Mesothelial cell of epicardium (in vitro differentiated cells): Measurements from ENCODE around the gene CPLX4. TPM values are rescaled to one million over a fixed set of nuclear protein-coding genes. Genes with fewer than 3 reads are reported as not detected.
"Not testable (repeated sequence)": the region's sequence is repeated elsewhere in the genome, so short reads cannot be mapped to it uniquely, and the experiment has no call there.

Experiments
- DNase-seq, 2 experiments: peaks; one replicate each; pipeline ENCODE4 v3.0.0; 2021; ENCODE audit warnings: low spot score in 2 of 2; ENCODE audit not compliant: unreplicated experiment in 2 of 2
- H3K27ac Mint-ChIP-seq: 2 replicates; pipeline ENCODE4 v1.8.0; 2021; ENCODE audit warnings: mixed read lengths
- H3K27me3 Mint-ChIP-seq: 2 replicates; pipeline ENCODE4 v1.8.0; 2021; ENCODE audit warnings: low read depth, mixed read lengths
- H3K36me3 Mint-ChIP-seq: 2 replicates; pipeline ENCODE4 v1.8.0; 2021; ENCODE audit warnings: mixed read lengths
- H3K4me1 Mint-ChIP-seq: 2 replicates; pipeline ENCODE4 v1.8.0; 2021; ENCODE audit warnings: mixed read lengths
- H3K4me3 Mint-ChIP-seq: 2 replicates; pipeline ENCODE4 v1.8.0; 2021; ENCODE audit warnings: mild to moderate bottlenecking, moderate library complexity, mixed read lengths
- H3K9me3 Mint-ChIP-seq: 2 replicates; pipeline ENCODE4 v1.8.0; 2021; ENCODE audit warnings: mixed read lengths
- CTCF ChIP-seq: fragments of 200-600 bp; sonication (generic); IDR thresholded peaks from one replicate; pipeline ENCODE4 v1.5.0; 2021; ENCODE audit warnings: antibody characterized with exemption; ENCODE audit not compliant: unreplicated experiment
- total RNA-seq: library from RNA; stranded (reverse); gene quantifications from 3 replicates; pipeline ENCODE4 v1.2.1, GENCODE V29; 2021

The CPLX4 gene
- total RNA-seq, 1 donor from 2014 or later: not detected

GRCh38 chr18:59263661-59264060 lies 54.8 kb downstream of the CPLX4 start:
- Mint-ChIP-seq H3K27me3 (peaks cover 100% of the 10 kb centered on the region), H3K4me3 (no peak overlapping the region), H3K27ac (no peak overlapping the region), H3K9me3 (peaks cover 7% of the 10 kb centered on the region), H3K36me3 (no peaks in the 10 kb centered on the region), H3K4me1 (peaks cover 12% of the 10 kb centered on the region)
- no peak for DNase-seq
- TF ChIP-seq CTCF: no peak

- H3K4me3 Mint-ChIP-seq, DNase-seq, H3K27ac Mint-ChIP-seq, H3K36me3 Mint-ChIP-seq, H3K9me3 Mint-ChIP-seq, H3K4me1 Mint-ChIP-seq: not testable (repeated sequence)
- peaks cover 100% of the 10 kb centered on the region for H3K27me3 Mint-ChIP-seq
Observed at GRCh38 chr18:59262243-59262642, 56.2 kb downstream of the CPLX4 start.

- H3K27ac Mint-ChIP-seq, DNase-seq, H3K36me3 Mint-ChIP-seq, H3K4me1 Mint-ChIP-seq, H3K4me3 Mint-ChIP-seq, H3K9me3 Mint-ChIP-seq: not testable (repeated sequence)
- peaks cover 98% of the 10 kb centered on the region for H3K27me3 Mint-ChIP-seq
Observed at GRCh38 chr18:59261842-59262241, 56.6 kb downstream of the CPLX4 start.

- H3K36me3 Mint-ChIP-seq: not testable (repeated sequence)
Observed at GRCh38 chr18:59255491-59255890, 63.0 kb downstream of the CPLX4 start.

GRCh38 chr18:59249199-59249774 lies 69.2 kb downstream of the CPLX4 start:
- Mint-ChIP-seq H3K4me3 (no peak overlapping the region), H3K4me1 (no peaks in the 10 kb centered on the region), H3K27ac (no peak overlapping the region), H3K9me3 (no peaks in the 10 kb centered on the region), H3K36me3 (no peaks in the 10 kb centered on the region), H3K27me3 (peaks cover 88% of the 10 kb centered on the region)
- peak; percentile 66 for TF ChIP-seq CTCF
- DNase-seq: peak in 1 of 2 experiments; percentile 59

More at GRCh38 chr18:59255491-59255890, 63.0 kb downstream of the CPLX4 start:
- not testable (repeated sequence) for H3K4me1 Mint-ChIP-seq, H3K27ac Mint-ChIP-seq, DNase-seq, H3K4me3 Mint-ChIP-seq
- peaks cover 11% of the 10 kb centered on the region for H3K9me3 Mint-ChIP-seq
- H3K27me3 Mint-ChIP-seq: peaks cover 69% of the 10 kb centered on the region

- H3K9me3 Mint-ChIP-seq: no peaks in the 10 kb centered on the region
- H3K4me1 Mint-ChIP-seq: no peaks in the 10 kb centered on the region
- peaks cover 77% of the 10 kb centered on the region for H3K27me3 Mint-ChIP-seq
- DNase-seq: no peak
- TF ChIP-seq CTCF: no peak
- no peak overlapping the region for H3K4me3 Mint-ChIP-seq
- H3K27ac Mint-ChIP-seq: no peak overlapping the region
- H3K36me3 Mint-ChIP-seq: no peaks in the 10 kb centered on the region
Observed at GRCh38 chr18:59246796-59247195, 71.7 kb downstream of the CPLX4 start.

Other genes with a start within 250 kb of the CPLX4 start
- 15.2 to 21.0 TPM (median 15.8 TPM) in 3 replicates for gene SEC11C, start 178.8 kb downstream of the CPLX4 start, total RNA-seq
- gene GRP, start 98.5 kb downstream of the CPLX4 start, total RNA-seq: not detected in 3 replicates
- gene RAX, start 45.2 kb downstream of the CPLX4 start, total RNA-seq: not detected in 3 replicates
- 109 to 116 TPM (median 110 TPM) in 3 replicates for gene LMAN1, start 40.6 kb upstream of the CPLX4 start, total RNA-seq